ENCODE results near the gene KIF26A. TPM values are rescaled to one million over a fixed set of nuclear protein-coding genes. Genes with fewer than 3 reads are reported as not detected.

The KIF26A gene
- total and polyA plus RNA-seq, 2 experiments from 2014 or later: 3.5 to 5.0 TPM

DNA sequence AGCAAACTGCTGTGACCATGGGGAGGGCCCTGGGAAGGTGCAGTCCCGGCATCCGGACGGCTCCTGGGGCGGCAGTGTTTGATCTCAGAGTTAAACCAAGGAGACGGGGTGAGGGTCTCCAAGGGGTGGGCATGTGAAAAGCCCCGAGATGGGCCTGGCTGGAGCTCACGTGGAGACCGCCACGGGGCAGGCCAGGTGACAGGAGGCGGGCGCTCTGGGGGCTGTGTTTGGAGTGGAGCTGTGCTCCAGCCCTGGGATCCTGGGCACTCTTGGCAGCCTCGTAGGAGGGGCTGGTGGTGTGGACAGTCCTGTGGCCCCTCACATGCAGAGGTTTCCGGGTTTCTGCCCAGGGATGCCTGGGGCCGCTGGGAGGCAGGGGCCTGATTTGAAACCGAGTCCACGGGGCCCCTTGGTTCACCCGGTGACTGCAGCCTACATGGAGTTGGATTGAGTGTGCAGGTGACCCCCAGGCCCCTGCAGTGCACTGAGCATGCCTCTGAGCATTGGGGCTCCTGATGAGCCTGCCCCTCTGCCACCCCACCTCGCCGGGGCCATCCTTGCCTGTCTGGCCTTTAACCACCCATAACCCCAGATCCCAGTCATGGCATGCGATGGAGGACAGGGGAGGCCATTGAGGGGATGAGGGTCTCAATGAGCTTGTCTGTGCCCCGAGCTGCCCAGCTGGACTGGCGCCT lies 8.4 kb downstream of the KIF26A start:
- Histone ChIP-seq H3K79me2 (no peaks in the 10 kb centered on the region), H3K4me2 (no peak overlapping the region), H3K4me1 (ENCODE audit: insufficient read depth) (peaks cover 26% of the 10 kb centered on the region), H3K9me3 (ENCODE audit: low read depth) (no peaks in the 10 kb centered on the region), H3K27ac (no peak overlapping the region), H3K9me2 (replicated peaks; ENCODE audit: insufficient read depth) (no peaks in the 10 kb centered on the region), H3K36me3 (replicated peaks; ENCODE audit: insufficient read depth, low read depth) (no peaks in the 10 kb centered on the region), H3K4me3 (no peak overlapping the region), H3K27me3 (no peaks in the 10 kb centered on the region), H2AFZ (no peak overlapping the region), H4K20me1 (ENCODE audit: insufficient read depth, poor library complexity, severe bottlenecking) (no peaks in the 10 kb centered on the region)
- 90% methylated on average over 22 of the region's 22 CpGs for WGBS (ENCODE audit: low lambda C conversion rate, missing lambda C conversion rate)
- no peak for DNase-seq (ENCODE audit: low spot score)
- TF ChIP-seq EZH2 (IDR thresholded peaks at IDR 0.05; ENCODE audit: borderline replicate concordance): no peak
- TF ChIP-seq EZH2phosphoT487 (IDR thresholded peaks at IDR 0.05; ENCODE audit: low read depth, severe bottlenecking, unreplicated experiment): no peak
- TF ChIP-seq, protein P1, sequence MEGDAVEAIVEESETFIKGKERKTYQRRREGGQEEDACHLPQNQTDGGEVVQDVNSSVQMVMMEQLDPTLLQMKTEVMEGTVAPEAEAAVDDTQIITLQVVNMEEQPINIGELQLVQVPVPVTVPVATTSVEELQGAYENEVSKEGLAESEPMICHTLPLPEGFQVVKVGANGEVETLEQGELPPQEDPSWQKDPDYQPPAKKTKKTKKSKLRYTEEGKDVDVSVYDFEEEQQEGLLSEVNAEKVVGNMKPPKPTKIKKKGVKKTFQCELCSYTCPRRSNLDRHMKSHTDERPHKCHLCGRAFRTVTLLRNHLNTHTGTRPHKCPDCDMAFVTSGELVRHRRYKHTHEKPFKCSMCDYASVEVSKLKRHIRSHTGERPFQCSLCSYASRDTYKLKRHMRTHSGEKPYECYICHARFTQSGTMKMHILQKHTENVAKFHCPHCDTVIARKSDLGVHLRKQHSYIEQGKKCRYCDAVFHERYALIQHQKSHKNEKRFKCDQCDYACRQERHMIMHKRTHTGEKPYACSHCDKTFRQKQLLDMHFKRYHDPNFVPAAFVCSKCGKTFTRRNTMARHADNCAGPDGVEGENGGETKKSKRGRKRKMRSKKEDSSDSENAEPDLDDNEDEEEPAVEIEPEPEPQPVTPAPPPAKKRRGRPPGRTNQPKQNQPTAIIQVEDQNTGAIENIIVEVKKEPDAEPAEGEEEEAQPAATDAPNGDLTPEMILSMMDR (IDR thresholded peaks at IDR 0.05; ENCODE audit: poor library complexity): no peak

DNA sequence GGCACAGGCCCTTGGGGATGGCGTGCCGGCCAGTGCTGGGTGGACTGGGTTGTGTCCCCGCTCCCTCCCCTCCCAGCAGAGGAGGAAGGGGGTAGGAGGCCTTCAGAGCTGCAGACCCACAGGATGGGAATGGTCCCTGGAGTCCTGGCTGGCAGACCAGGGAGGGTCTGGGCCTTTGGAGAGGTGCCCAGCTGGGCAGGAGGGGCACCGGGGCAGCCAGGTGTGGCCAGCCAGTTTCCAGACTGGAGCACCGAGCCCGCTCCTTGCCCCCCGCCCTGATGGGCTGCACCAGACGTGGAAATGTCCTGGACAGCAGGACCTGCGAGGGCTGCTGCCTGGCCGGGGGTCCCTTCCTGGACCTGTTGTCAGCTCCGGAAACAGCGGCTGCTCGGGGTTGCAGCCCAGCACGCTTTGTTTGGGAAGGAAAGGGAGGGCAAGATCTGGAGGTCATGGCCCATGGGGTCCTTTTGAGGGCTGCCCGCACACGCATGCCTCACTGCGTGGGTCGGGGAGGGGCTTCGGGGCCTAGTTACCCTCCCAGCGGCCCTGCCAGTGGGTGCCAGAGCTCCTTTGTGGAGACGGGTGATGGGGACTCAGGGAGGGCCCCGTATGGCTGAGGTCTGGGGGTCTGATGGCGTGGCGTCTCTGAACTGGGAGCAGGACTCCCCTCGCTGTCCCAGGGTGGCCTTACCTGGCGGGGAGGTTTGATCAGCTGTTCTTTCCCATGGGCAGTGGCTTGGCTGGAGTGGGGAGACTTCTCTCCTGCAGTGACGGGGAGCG lies 9.1 kb downstream of the KIF26A start:
- Histone ChIP-seq H2AFZ (no peak overlapping the region), H4K20me1 (ENCODE audit: insufficient read depth, poor library complexity, severe bottlenecking) (no peaks in the 10 kb centered on the region), H3K9me3 (ENCODE audit: low read depth) (no peaks in the 10 kb centered on the region), H3K4me1 (ENCODE audit: insufficient read depth) (peaks cover 26% of the 10 kb centered on the region), H3K79me2 (no peaks in the 10 kb centered on the region), H3K36me3 (replicated peaks; ENCODE audit: insufficient read depth, low read depth) (no peaks in the 10 kb centered on the region), H3K4me2 (no peak overlapping the region), H3K9me2 (replicated peaks; ENCODE audit: insufficient read depth) (no peaks in the 10 kb centered on the region), H3K27me3 (no peaks in the 10 kb centered on the region), H3K4me3 (no peak overlapping the region), H3K27ac (no peak overlapping the region)
- 82% methylated on average over 28 of the region's 28 CpGs for WGBS (ENCODE audit: low lambda C conversion rate, missing lambda C conversion rate)
- no peak for TF ChIP-seq EZH2phosphoT487 (IDR thresholded peaks at IDR 0.05; ENCODE audit: low read depth, severe bottlenecking, unreplicated experiment)
- TF ChIP-seq, protein P1 (IDR thresholded peaks at IDR 0.05; ENCODE audit: poor library complexity): no peak
- TF ChIP-seq EZH2 (IDR thresholded peaks at IDR 0.05; ENCODE audit: borderline replicate concordance): no peak
- DNase-seq (ENCODE audit: low spot score): no peak

DNA sequence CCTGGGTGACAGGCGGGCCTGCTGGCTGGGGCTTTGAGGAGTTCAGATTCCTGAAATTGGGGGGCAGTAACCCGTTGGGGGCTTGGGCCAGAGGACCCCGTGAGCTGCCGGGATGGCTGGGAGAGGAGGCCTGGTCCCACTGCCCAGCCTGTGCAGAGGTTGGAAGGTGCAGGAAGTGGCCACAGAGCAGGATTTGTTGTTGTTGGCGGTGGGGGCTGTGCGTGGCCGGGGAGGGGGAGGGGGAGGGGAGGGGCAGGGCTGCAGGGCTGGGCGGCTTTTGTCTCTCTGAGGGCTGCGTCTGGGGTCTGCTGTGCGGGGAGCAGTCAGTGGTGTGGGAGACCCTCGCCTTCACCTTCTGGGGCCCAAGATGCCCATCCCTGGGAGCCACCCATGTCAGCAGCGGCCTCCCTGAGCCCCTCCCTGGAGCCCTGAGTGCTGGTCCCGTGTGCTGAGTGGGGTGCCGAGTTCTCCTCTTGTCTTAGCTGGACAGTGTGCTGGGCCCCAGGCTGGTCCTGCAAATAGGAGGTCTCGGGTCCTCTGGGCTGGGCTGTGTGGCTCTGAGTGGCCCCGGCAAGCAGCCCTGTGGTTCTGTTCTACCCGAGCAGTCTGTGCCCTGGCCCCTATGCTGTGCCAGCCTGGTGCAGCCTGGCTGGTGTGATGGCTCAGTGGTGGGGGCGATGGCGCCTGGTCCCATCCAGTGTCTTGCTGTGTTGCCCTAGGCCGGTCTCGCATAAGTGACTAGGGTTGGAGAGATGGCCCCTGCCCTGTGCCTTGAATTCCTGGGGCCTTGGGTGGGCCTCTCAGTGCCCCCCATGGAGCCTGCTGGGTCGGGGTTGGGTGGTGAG lies 10.3 kb downstream of the KIF26A start:
- DNase-seq (ENCODE audit: low spot score): no peak
- Histone ChIP-seq H3K27me3 (no peaks in the 10 kb centered on the region), H3K4me2 (no peak overlapping the region), H2AFZ (no peak overlapping the region), H3K4me1 (ENCODE audit: insufficient read depth) (peaks cover 26% of the 10 kb centered on the region), H3K9me2 (replicated peaks; ENCODE audit: insufficient read depth) (no peaks in the 10 kb centered on the region), H3K36me3 (replicated peaks; ENCODE audit: insufficient read depth, low read depth) (no peaks in the 10 kb centered on the region), H3K4me3 (no peak overlapping the region), H4K20me1 (ENCODE audit: insufficient read depth, poor library complexity, severe bottlenecking) (no peaks in the 10 kb centered on the region), H3K9me3 (ENCODE audit: low read depth) (no peaks in the 10 kb centered on the region), H3K79me2 (no peaks in the 10 kb centered on the region), H3K27ac (peak overlapping the region; percentile 83)
- WGBS (ENCODE audit: low lambda C conversion rate, missing lambda C conversion rate): 68% methylated on average over 16 of the region's 22 CpGs
- no peak for TF ChIP-seq EZH2 (IDR thresholded peaks at IDR 0.05; ENCODE audit: borderline replicate concordance)
- no peak for TF ChIP-seq EZH2phosphoT487 (IDR thresholded peaks at IDR 0.05; ENCODE audit: low read depth, severe bottlenecking, unreplicated experiment)
- TF ChIP-seq, protein P1 (IDR thresholded peaks at IDR 0.05; ENCODE audit: poor library complexity): no peak

All from hepatocyte (in vitro differentiated cells).